NCI-H748 (cell line): ENCODE results near the gene FARP1.

Experiments used
- DNase-seq: peaks from one replicate; lab custom pipeline; 2025; ENCODE audit not compliant: unreplicated experiment; lab: John Stamatoyannopoulos, UW

Gene FARP1

GRCh38 chr13:98452851-98453843 is 310.3 kb downstream of the FARP1 start:
- DNase-seq: no peak

GRCh38 chr13:98454389-98454881 is 311.5 kb downstream of the FARP1 start:
- peak; percentile 47 for DNase-seq

GRCh38 chr13:98456413-98456845 is 313.5 kb downstream of the FARP1 start:
- DNase-seq: no peak

GRCh38 chr13:98457053-98457452 is 314.2 kb downstream of the FARP1 start:
- no peak for DNase-seq

GRCh38 chr13:98458431-98458830 is 315.5 kb downstream of the FARP1 start:
- DNase-seq: no peak

- no peak for DNase-seq
Measured at GRCh38 chr13:98459171-98459681, 316.3 kb downstream of the FARP1 start.

- no peak for DNase-seq
Measured at GRCh38 chr13:98459721-98460370, 317.0 kb downstream of the FARP1 start.

- no peak for DNase-seq
Measured at GRCh38 chr13:98460516-98460915, 317.6 kb downstream of the FARP1 start.

- DNase-seq: no peak
Measured at GRCh38 chr13:98461486-98462240, 318.8 kb downstream of the FARP1 start.

GRCh38 chr13:98462241-98462882 is 319.5 kb downstream of the FARP1 start:
- DNase-seq: no peak

GRCh38 chr13:98462946-98463345 is 320.1 kb downstream of the FARP1 start:
- no peak for DNase-seq

- peak; percentile 28 for DNase-seq
Measured at GRCh38 chr13:98466634-98467236, 323.8 kb downstream of the FARP1 start.

- DNase-seq: no peak
Measured at GRCh38 chr13:98467263-98467985, 324.5 kb downstream of the FARP1 start.

- DNase-seq: no peak
Measured at GRCh38 chr13:98468361-98468760, 325.5 kb downstream of the FARP1 start.

- no peak for DNase-seq
Measured at GRCh38 chr13:98468929-98469328, 326.0 kb downstream of the FARP1 start.

- no peak for DNase-seq
Measured at GRCh38 chr13:98470920-98471319, 328.0 kb downstream of the FARP1 start.

- no peak for DNase-seq
Measured at GRCh38 chr13:98471934-98472333, 329.0 kb downstream of the FARP1 start.

- no peak for DNase-seq
Measured at GRCh38 chr13:98473135-98473787, 330.4 kb downstream of the FARP1 start.

GRCh38 chr13:98473788-98474144 is 330.9 kb downstream of the FARP1 start:
- DNase-seq: no peak
